ENCODE data around the gene TTLL5.

The TTLL5 gene

GRCh38 chr14:75660630-75661498 lies at the start of gene TTLL5, which contains the start of gene ERG28:
TTLL5 (plus strand) TSS chr14:75661246; CDS start chr14:75663150, 1,904 bp downstream.
ERG28 (minus strand) TSS chr14:75660876; CDS start chr14:75657502, 3,374 bp downstream.
- peak; percentile 92 for DNase-seq (ENCODE audit: low read depth in 3 of 3)

- DNase-seq (ENCODE audit: low read depth in 3 of 3): no peak
Observed at GRCh38 chr14:75612157-75612556, 48.9 kb upstream of the TTLL5 start.

GRCh38 chr14:75614179-75614578 lies 46.9 kb upstream of the TTLL5 start:
- DNase-seq (ENCODE audit: low read depth in 3 of 3): no peak

GRCh38 chr14:75615200-75615599 lies 45.8 kb upstream of the TTLL5 start:
- DNase-seq (ENCODE audit: low read depth in 3 of 3): no peak

- no peak for DNase-seq (ENCODE audit: low read depth in 3 of 3)
Observed at GRCh38 chr14:75619548-75619947, 41.5 kb upstream of the TTLL5 start.

- no peak for DNase-seq (ENCODE audit: low read depth in 3 of 3)
Observed at GRCh38 chr14:75625034-75625433, 36.0 kb upstream of the TTLL5 start.

GRCh38 chr14:75626396-75626795 lies 34.6 kb upstream of the TTLL5 start:
- DNase-seq (ENCODE audit: low read depth in 3 of 3): no peak

GRCh38 chr14:75626863-75627262 lies 34.2 kb upstream of the TTLL5 start:
- no peak for DNase-seq (ENCODE audit: low read depth in 3 of 3)

- DNase-seq (ENCODE audit: low read depth in 3 of 3): no peak
Observed at GRCh38 chr14:75627406-75627805, 33.6 kb upstream of the TTLL5 start.

GRCh38 chr14:75628816-75629215 lies 32.2 kb upstream of the TTLL5 start:
- DNase-seq (ENCODE audit: low read depth in 3 of 3): no peak

GRCh38 chr14:75630695-75631452 lies 30.2 kb upstream of the TTLL5 start:
- DNase-seq (ENCODE audit: low read depth in 3 of 3): no peak

GRCh38 chr14:75631453-75631831 lies 29.6 kb upstream of the TTLL5 start:
- no peak for DNase-seq (ENCODE audit: low read depth in 3 of 3)

- no peak for DNase-seq (ENCODE audit: low read depth in 3 of 3)
Observed at GRCh38 chr14:75634848-75635247, 26.2 kb upstream of the TTLL5 start.

- DNase-seq (ENCODE audit: low read depth in 3 of 3): no peak
Observed at GRCh38 chr14:75636100-75636692, 24.9 kb upstream of the TTLL5 start.

- no peak for DNase-seq (ENCODE audit: low read depth in 3 of 3)
Observed at GRCh38 chr14:75640876-75641275, 20.2 kb upstream of the TTLL5 start.

GRCh38 chr14:75643985-75644384 lies 17.1 kb upstream of the TTLL5 start:
- no peak for DNase-seq (ENCODE audit: low read depth in 3 of 3)

GRCh38 chr14:75645056-75645455 lies 16.0 kb upstream of the TTLL5 start:
- DNase-seq (ENCODE audit: low read depth in 3 of 3): no peak

- no peak for DNase-seq (ENCODE audit: low read depth in 3 of 3)
Observed at GRCh38 chr14:75646762-75647161, 14.3 kb upstream of the TTLL5 start.

GRCh38 chr14:75647640-75648039 lies 13.4 kb upstream of the TTLL5 start:
- no peak for DNase-seq (ENCODE audit: low read depth in 3 of 3)

GRCh38 chr14:75648066-75648838 lies 12.8 kb upstream of the TTLL5 start:
- DNase-seq (ENCODE audit: low read depth in 3 of 3): no peak

GRCh38 chr14:75649337-75649736 lies 11.7 kb upstream of the TTLL5 start:
- no peak for DNase-seq (ENCODE audit: low read depth in 3 of 3)

- no peak for DNase-seq (ENCODE audit: low read depth in 3 of 3)
Observed at GRCh38 chr14:75649773-75650172, 11.3 kb upstream of the TTLL5 start.

All from stimulated activated CD4-positive, alpha-beta T cell treated with anti-CD3 and anti-CD28 coated beads, TNF-alpha, amount 100 ng/mL, for 4 hours (primary cell).